Measurements from ENCODE around the gene PACSIN2. TPM values are rescaled to one million over a fixed set of nuclear protein-coding genes. Genes with fewer than 3 reads are reported as not detected.

Gene PACSIN2
- total and polyA plus RNA-seq, 2 donors: 31.6 to 61.8 TPM

- no peak for DNase-seq (ENCODE audit: extremely low spot score)
- Histone ChIP-seq H3K27ac (ENCODE audit: low read depth) (no peak overlapping the region), H3K36me3 (ENCODE audit: insufficient read depth) (no peaks in the 10 kb centered on the region), H3K4me3 (ENCODE audit: low read depth, low read length) (no peak overlapping the region), H3K4me1 (ENCODE audit: insufficient read depth) (no peaks in the 10 kb centered on the region)
- WGBS: 88% methylated on average over 8 of the region's 8 CpGs
Observed at GRCh38 chr22:42880815-42881214, 134.1 kb downstream of the PACSIN2 start.

- no peaks in the 10 kb centered on the region for H3K36me3 ChIP-seq (ENCODE audit: insufficient read depth)
- H3K27ac ChIP-seq (ENCODE audit: low read depth): no peak overlapping the region
- no peaks in the 10 kb centered on the region for H3K4me1 ChIP-seq (ENCODE audit: insufficient read depth)
- no peak for DNase-seq (ENCODE audit: extremely low spot score)
- H3K4me3 ChIP-seq (ENCODE audit: low read depth, low read length): no peak overlapping the region
- WGBS: 94% methylated on average over 14 of the region's 14 CpGs
Observed at GRCh38 chr22:42879371-42880021, 135.5 kb downstream of the PACSIN2 start.

- Histone ChIP-seq H3K27ac (ENCODE audit: low read depth) (no peak overlapping the region), H3K4me3 (ENCODE audit: low read depth, low read length) (no peak overlapping the region), H3K36me3 (ENCODE audit: insufficient read depth) (no peaks in the 10 kb centered on the region), H3K4me1 (ENCODE audit: insufficient read depth) (no peaks in the 10 kb centered on the region)
- no peak for DNase-seq (ENCODE audit: extremely low spot score)
- 90% methylated on average over 22 of the region's 22 CpGs for WGBS
Observed at GRCh38 chr22:42878561-42879305, 136.2 kb downstream of the PACSIN2 start.

- H3K36me3 ChIP-seq (ENCODE audit: insufficient read depth): no peaks in the 10 kb centered on the region
- no peak for DNase-seq (ENCODE audit: extremely low spot score)
- no peak overlapping the region for H3K4me3 ChIP-seq (ENCODE audit: low read depth, low read length)
- H3K27ac ChIP-seq (ENCODE audit: low read depth): no peak overlapping the region
- 84% methylated on average over 12 of the region's 12 CpGs for WGBS
- H3K4me1 ChIP-seq (ENCODE audit: insufficient read depth): no peaks in the 10 kb centered on the region
Observed at GRCh38 chr22:42877597-42878340, 137.2 kb downstream of the PACSIN2 start.

GRCh38 chr22:42877158-42877557 lies 137.8 kb downstream of the PACSIN2 start:
- no peak for DNase-seq (ENCODE audit: extremely low spot score)
- H3K4me3 ChIP-seq (ENCODE audit: low read depth, low read length): no peak overlapping the region
- no peaks in the 10 kb centered on the region for H3K4me1 ChIP-seq (ENCODE audit: insufficient read depth)
- WGBS: 75% methylated on average over 8 of the region's 8 CpGs
- no peaks in the 10 kb centered on the region for H3K36me3 ChIP-seq (ENCODE audit: insufficient read depth)
- no peak overlapping the region for H3K27ac ChIP-seq (ENCODE audit: low read depth)

- no peak for DNase-seq (ENCODE audit: extremely low spot score)
- Histone ChIP-seq H3K36me3 (ENCODE audit: insufficient read depth) (no peaks in the 10 kb centered on the region), H3K4me3 (ENCODE audit: low read depth, low read length) (no peak overlapping the region), H3K4me1 (ENCODE audit: insufficient read depth) (no peaks in the 10 kb centered on the region), H3K27ac (ENCODE audit: low read depth) (no peak overlapping the region)
- WGBS: 88% methylated on average over 17 of the region's 17 CpGs
Observed at GRCh38 chr22:42876041-42876440, 138.9 kb downstream of the PACSIN2 start.

GRCh38 chr22:42874010-42874409 lies 140.9 kb downstream of the PACSIN2 start:
- Histone ChIP-seq H3K27ac (ENCODE audit: low read depth) (no peak overlapping the region), H3K4me3 (ENCODE audit: low read depth, low read length) (no peak overlapping the region), H3K36me3 (ENCODE audit: insufficient read depth) (peaks cover 2% of the 10 kb centered on the region), H3K4me1 (ENCODE audit: insufficient read depth) (no peaks in the 10 kb centered on the region)
- 94% methylated on average over 7 of the region's 7 CpGs for WGBS
- no peak for DNase-seq (ENCODE audit: extremely low spot score)

GRCh38 chr22:42873356-42873755 lies 141.6 kb downstream of the PACSIN2 start:
- no peak overlapping the region for H3K27ac ChIP-seq (ENCODE audit: low read depth)
- H3K36me3 ChIP-seq (ENCODE audit: insufficient read depth): peaks cover 2% of the 10 kb centered on the region
- DNase-seq (ENCODE audit: extremely low spot score): no peak
- H3K4me3 ChIP-seq (ENCODE audit: low read depth, low read length): no peak overlapping the region
- H3K4me1 ChIP-seq (ENCODE audit: insufficient read depth): no peaks in the 10 kb centered on the region

GRCh38 chr22:42872821-42873220 lies 142.1 kb downstream of the PACSIN2 start:
- Histone ChIP-seq H3K36me3 (ENCODE audit: insufficient read depth) (peaks cover 2% of the 10 kb centered on the region), H3K27ac (ENCODE audit: low read depth) (no peak overlapping the region), H3K4me1 (ENCODE audit: insufficient read depth) (no peaks in the 10 kb centered on the region), H3K4me3 (ENCODE audit: low read depth, low read length) (no peak overlapping the region)
- no peak for DNase-seq (ENCODE audit: extremely low spot score)
- 83% methylated on average over 9 of the region's 9 CpGs for WGBS

GRCh38 chr22:42871146-42872050 lies 143.6 kb downstream of the PACSIN2 start:
- Histone ChIP-seq H3K4me1 (ENCODE audit: insufficient read depth) (no peaks in the 10 kb centered on the region), H3K27ac (ENCODE audit: low read depth) (no peak overlapping the region), H3K36me3 (ENCODE audit: insufficient read depth) (peaks cover 2% of the 10 kb centered on the region), H3K4me3 (ENCODE audit: low read depth, low read length) (no peak overlapping the region)
- DNase-seq (ENCODE audit: extremely low spot score): no peak
- WGBS: 90% methylated on average over 31 of the region's 31 CpGs

GRCh38 chr22:42869888-42870480 lies 145.0 kb downstream of the PACSIN2 start:
- no peaks in the 10 kb centered on the region for H3K4me1 ChIP-seq (ENCODE audit: insufficient read depth)
- H3K27ac ChIP-seq (ENCODE audit: low read depth): no peak overlapping the region
- peaks cover 2% of the 10 kb centered on the region for H3K36me3 ChIP-seq (ENCODE audit: insufficient read depth)
- 84% methylated on average over 33 of the region's 33 CpGs for WGBS
- no peak overlapping the region for H3K4me3 ChIP-seq (ENCODE audit: low read depth, low read length)
- DNase-seq (ENCODE audit: extremely low spot score): no peak

GRCh38 chr22:42869463-42869862 lies 145.5 kb downstream of the PACSIN2 start:
- Histone ChIP-seq H3K27ac (ENCODE audit: low read depth) (no peak overlapping the region), H3K4me3 (ENCODE audit: low read depth, low read length) (no peak overlapping the region), H3K36me3 (ENCODE audit: insufficient read depth) (peaks cover 2% of the 10 kb centered on the region), H3K4me1 (ENCODE audit: insufficient read depth) (no peaks in the 10 kb centered on the region)
- DNase-seq (ENCODE audit: extremely low spot score): no peak
- 90% methylated on average over 8 of the region's 8 CpGs for WGBS

GRCh38 chr22:42868751-42869251 lies 146.1 kb downstream of the PACSIN2 start:
- Histone ChIP-seq H3K27ac (ENCODE audit: low read depth) (no peak overlapping the region), H3K4me3 (ENCODE audit: low read depth, low read length) (no peak overlapping the region), H3K36me3 (ENCODE audit: insufficient read depth) (peaks cover 2% of the 10 kb centered on the region), H3K4me1 (ENCODE audit: insufficient read depth) (no peaks in the 10 kb centered on the region)
- no peak for DNase-seq (ENCODE audit: extremely low spot score)
- 66% methylated on average over 16 of the region's 16 CpGs for WGBS
